ENCODE data around the gene FBXO30.

FBXO30 gene

DNA sequence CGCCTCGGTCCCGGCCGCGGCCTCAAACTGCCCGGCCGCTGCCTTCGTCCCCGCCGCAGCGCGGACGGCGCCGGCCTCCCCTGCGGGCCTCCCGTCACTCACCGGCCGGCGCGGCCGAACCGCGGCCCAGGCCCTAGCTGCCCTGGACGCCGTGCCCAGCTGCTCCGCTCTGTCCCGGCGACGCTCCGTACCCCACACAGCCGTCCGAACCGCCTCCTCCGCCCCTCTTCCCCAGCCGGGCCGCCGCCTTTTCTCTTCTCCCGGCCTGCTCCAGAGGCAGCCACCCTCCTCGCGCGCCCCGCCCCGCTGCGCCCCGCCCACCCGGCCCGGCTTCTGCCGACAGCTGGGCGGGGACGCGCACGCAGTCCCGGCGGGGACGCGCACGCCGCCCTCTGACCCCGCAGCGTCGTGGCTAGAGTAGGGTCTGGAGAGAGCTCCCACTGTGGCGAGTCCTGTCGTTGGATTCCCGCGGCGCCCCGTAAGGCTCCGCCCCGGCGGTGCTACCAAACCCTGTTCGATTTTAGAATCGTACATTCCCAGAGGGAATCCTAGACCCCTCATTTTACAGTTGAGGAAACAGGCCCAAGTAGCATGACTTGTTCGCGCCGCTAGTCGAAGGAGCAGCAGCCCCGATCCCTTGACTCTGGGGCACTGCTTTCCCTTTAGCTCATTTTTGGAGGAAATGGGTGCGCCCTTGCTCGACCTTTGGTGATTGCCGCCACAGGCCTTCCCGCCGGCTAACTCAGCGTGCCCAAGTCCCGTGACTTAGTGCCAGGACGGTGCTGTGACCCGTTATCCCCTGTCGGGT is at the start of gene FBXO30:
Gene FBXO30, minus strand, starts transcription at position 295 of the 808 bp plus-strand sequence. CDS start 8,390 bp downstream, outside the sequence.
- DNase-seq = peak; percentile 32

GRCh38 chr6:145863988-145864616 is 49.5 kb upstream of the FBXO30 start:
- no peak for DNase-seq

DNA sequence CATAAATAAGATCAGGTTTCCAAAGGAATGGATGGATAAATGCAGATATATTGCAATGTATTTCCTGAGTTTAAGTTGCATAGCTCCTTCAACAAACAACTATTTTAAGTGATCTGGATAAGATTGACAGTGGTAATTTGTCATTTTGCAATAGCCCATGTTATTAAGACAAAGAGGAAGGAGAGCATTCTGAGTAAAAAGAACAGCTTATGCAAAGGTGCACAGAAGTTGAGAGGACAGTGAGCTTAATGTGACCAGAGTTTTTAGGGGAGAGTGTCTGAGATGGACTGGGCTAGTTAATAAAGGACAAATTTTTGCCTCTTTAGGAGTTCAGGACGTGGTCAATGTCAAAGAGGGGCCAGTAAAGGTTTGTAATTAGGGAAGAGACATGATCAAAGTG is 48.8 kb upstream of the FBXO30 start:
- no peak for DNase-seq

DNA sequence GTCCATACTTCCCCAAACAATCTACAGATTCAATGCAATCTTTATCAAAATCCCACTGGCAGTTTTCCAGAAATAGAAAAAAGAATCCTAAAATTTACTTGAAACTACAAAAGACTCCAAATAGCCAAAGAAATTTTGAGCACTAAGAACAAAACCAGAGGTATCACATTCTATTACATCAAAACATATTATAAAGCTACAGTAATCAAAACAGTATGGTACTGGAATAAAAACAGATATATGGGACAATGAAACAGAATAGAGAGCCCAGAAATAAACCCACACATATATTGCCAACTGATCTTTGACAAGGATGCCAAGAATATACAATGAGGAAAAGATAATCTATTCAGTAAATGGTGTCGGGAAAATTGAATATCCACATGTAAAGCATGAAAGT is 46.0 kb upstream of the FBXO30 start:
- no peak for DNase-seq

GRCh38 chr6:145850671-145851070 is 36.1 kb upstream of the FBXO30 start:
- DNase-seq = no peak

DNA sequence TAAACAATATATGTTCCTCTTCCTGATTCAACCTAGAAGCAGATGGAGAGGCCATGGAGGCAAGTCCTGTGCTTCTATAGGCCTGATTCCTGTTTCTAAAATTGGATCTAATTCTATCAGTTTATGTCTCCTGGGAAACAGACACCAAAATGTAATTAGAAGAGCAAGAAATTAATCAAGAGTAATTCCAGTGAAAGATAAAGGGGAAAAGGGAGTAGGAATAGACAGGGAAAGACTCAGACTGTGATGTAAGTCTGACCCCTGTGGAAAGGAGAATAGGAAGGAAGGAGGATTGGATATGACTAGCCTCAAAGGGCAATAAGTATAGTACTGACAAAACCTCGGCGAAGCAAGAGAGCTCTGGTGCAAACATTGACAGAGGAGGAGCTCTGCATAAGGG is 33.9 kb upstream of the FBXO30 start:
- DNase-seq = no peak

GRCh38 chr6:145845557-145845956 is 31.0 kb upstream of the FBXO30 start:
- DNase-seq = no peak

GRCh38 chr6:145844933-145845540 is 30.4 kb upstream of the FBXO30 start:
- no peak for DNase-seq

DNA sequence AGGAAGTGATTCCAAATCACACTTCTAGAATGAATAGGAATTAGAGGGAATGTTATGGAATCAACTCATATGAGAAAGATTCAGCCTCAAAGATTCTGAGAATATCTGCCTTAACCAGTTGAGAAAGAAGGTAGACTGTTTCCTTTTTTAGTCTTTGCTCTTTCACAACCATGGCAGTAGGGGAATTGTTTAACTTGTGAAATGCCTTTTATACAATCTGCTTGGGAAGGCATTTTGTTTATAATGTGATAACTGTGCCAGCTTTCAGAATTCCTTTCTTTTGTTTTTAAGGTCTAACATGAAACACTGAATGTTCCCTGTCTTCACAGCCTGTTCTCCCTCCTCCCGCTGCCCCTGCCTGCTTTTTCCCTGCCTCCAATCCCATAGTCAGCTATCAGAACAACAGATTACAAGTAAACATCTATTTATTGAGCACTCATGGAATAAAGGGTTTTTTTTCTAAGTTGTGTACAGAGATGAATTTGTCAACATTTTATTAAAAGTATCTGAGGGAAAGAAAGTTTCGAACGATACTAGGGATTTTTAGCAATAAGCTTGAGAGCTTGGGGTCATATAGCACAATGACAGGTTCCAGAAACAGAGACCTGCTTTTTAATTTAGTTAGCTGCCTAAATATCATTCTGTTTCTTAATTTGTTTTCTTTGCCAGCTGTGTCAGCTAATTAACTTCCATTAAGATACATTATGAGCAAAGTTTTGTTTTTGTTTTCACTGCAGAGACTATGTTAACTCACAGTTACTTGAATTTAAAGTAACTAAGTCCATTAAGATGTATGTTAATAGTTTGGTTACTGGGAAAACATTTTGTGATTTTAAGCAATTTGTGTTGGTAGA is 28.3 kb upstream of the FBXO30 start:
- no peak for DNase-seq

- DNase-seq = no peak
Observed at GRCh38 chr6:145841668-145842067, 27.1 kb upstream of the FBXO30 start.

- DNase-seq = no peak
Observed at GRCh38 chr6:145839653-145840052, 25.1 kb upstream of the FBXO30 start.

- DNase-seq = no peak
Observed at GRCh38 chr6:145838305-145838704, 23.7 kb upstream of the FBXO30 start.

DNA sequence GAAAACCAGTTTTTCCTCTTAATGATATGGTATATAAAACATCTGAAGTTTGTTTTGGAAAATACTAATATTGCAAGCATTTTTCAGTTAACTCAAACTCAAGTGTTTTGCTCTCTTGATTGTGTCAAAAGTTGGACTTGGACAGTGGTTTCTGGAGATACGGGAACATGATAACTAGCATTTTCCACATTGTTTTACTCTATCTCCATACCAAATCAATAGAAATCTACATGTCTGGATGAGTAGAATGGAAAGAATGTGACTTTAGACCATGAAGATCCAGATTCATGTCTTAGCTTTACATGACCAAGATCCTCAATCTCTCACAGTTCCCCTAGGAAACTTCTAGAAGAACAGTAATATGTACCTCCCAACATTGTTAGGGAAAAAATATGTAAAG is 22.2 kb upstream of the FBXO30 start:
- DNase-seq = no peak

- DNase-seq = no peak
Observed at GRCh38 chr6:145836170-145836569, 21.6 kb upstream of the FBXO30 start.

DNA sequence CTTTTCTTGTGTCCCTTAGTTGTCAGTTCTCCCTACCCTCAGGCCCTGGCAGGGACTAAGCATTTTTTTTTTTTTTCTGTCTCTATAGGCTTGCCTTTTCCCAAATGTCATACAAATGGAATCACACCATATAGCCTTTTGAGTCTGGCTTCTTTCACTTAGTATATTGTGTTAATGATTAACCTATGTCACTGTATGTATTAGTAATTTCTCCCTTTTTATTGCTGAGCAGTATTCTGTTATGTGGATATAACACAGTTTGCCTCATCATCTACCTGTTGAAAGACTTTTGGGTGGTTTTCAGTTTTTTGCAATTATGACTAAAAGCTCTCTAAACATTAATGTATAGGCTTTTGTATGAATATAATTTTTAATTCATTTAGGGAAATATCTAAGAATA is 16.0 kb upstream of the FBXO30 start:
- DNase-seq = no peak

- no peak for DNase-seq
Observed at GRCh38 chr6:145829950-145830349, 15.4 kb upstream of the FBXO30 start.

GRCh38 chr6:145829102-145829501 is 14.5 kb upstream of the FBXO30 start:
- no peak for DNase-seq

- DNase-seq = no peak
Observed at GRCh38 chr6:145824344-145824743, 9.7 kb upstream of the FBXO30 start.

DNA sequence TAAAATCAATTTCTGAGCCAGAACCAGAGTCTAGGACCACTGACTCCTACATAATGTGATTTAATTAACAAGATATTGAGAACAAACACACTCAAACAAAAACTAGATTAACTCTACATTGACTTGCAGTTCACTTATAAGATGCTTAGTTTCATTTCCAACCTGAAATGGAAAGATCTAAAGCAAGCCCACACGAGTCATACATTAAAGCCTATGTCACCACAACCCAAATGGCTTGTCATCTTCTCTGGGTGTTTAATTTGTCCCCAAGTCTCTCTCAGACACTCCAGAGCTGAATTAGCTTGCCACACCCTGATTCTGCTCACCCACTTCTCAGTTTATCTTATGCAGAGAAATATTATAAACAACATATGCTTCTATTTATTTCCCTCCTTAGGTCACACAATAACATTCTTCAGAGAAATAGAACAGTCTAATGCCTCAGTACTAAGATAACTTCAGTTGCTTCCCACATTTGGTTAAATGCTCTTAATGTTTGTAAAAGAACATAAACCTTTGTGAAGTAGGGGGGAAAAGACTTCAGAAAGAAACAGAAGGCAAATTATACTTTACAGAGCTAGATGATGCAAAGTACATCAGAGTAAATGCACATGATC is 8.8 kb upstream of the FBXO30 start:
- DNase-seq = no peak

DNA sequence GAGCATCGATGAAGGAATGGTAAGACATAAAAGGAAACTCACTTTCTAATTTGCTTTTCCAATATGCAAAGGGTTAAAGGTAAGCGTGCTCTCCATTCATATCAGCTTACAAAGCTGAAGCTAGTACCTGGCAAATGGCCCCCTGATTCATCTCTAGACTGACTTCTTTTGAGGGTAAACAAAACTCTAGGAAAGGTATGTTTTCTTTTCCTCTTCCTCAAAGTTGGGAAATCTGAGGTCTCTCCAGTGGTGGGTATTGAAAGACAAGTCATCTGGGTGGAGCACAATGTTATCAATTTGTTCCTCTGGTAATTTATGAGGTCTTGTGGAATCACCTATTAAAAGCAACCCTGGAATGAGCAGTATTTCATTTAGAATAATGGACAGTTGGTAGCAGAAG is 7.9 kb upstream of the FBXO30 start:
- DNase-seq = no peak

GRCh38 chr6:145819994-145820393 is 5.4 kb upstream of the FBXO30 start:
- DNase-seq = no peak

DNA sequence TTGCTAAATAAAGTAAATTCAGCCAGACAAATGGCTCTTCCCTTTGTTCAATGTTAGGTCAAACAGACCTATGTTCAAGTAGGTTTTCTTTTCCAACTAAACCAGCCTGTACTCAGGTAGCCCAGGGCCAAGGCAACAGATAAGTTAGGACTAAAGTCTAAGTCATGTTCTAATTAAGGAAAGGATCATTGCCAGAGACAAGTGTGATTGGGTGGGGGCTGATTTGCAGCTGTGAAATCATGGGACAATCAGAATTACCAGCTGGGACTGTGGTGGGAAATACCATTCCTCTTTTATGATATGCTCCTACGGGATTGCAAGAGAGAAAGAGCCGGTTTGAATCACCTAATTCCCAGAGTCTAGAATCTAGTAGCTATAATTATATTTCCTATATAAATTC is 4.2 kb upstream of the FBXO30 start:
- DNase-seq = no peak

DNA sequence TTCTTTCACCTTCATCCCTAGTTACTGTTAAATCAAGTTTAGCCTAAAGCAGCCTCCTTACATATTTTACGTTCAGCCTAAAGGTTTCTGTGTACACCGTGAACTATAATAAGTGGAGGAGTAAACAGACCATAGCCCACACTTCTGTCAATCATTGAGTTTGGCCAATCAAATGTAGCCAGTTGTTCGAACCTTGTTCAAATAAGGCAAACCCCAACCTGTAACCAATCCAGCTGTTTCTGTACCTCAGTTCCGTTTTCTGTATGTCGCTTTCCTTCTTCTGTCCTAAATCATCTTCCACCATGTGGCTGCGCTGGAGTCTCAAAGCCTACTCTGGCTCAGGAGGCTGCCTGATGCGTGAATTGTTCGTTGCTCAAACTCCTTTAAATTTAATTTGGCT is 1.8 kb upstream of the FBXO30 start:
- no peak for DNase-seq
